Sigmoid colon (tissue), 7 donors: ENCODE data around the gene ETS2. TPM values are rescaled to one million over a fixed set of nuclear protein-coding genes. Genes with fewer than 3 reads are reported as not detected.

ENCODE experiments used
- DNase-seq: peaks from one replicate; pipeline ENCODE4 v3.0.0-alpha.2; 2019
- H3K27ac ChIP-seq, 4 donors: fragments of 200-600 bp; sonication (generic); one replicate each; pipeline ENCODE4 v1.5.1; 2016 to 2019; ENCODE audit warnings: mild to moderate bottlenecking in 1 of 4
- H3K27me3 ChIP-seq, 3 donors: fragments of 200-600 bp; sonication (generic); one replicate each; pipeline ENCODE4 v1.5.1; 2019; ENCODE audit warnings: mild to moderate bottlenecking in 1 of 3
- H3K36me3 ChIP-seq, 4 donors: fragments of 200-600 bp; sonication (generic); one replicate each; pipeline ENCODE4 v1.5.1; 2016 to 2019
- H3K4me1 ChIP-seq, 4 donors: fragments of 200-600 bp; sonication (generic); one replicate each; pipeline ENCODE4 v1.5.1; 2017 to 2019
- H3K4me3 ChIP-seq, 4 donors: fragments of 200-600 bp; sonication (generic); one replicate each; pipeline ENCODE4 v1.5.1; 2017 to 2019; ENCODE audit warnings: mild to moderate bottlenecking in 2 of 4, moderate library complexity in 1 of 4
- H3K9me3 ChIP-seq, 4 donors: fragments of 200-600 bp in 3 of 4; sonication (generic) in 3 of 4; one replicate each; pipeline versions ENCODE4 v1.5.1 to v1.6.1; 2013 to 2019
- CTCF ChIP-seq, 4 experiments: fragments of 450-650 bp in 3 of 4; fragments of 200-600 bp in 1 of 4; IDR thresholded peaks; one replicate each; pipeline ENCODE4 v1.5.1; 2016 to 2019; ENCODE audit warnings: antibody characterized with exemption in 4 of 4, mild to moderate bottlenecking in 3 of 4, moderate library complexity in 2 of 4
- EP300 ChIP-seq, 4 donors: sonication (generic); formaldehyde crosslinking; IDR thresholded peaks; one replicate each; pipeline ENCODE4 v1.6.1; 2017; ENCODE audit warnings: antibody characterized with exemption in 4 of 4
- POLR2A ChIP-seq, 2 donors: fragments of 450-650 bp; IDR thresholded peaks; one replicate each; pipeline ENCODE4 v1.6.1; 2016; ENCODE audit warnings: antibody characterized with exemption in 2 of 2, mild to moderate bottlenecking in 2 of 2, moderate library complexity in 2 of 2
- POLR2AphosphoS5 ChIP-seq, 4 donors: sonication (generic); formaldehyde crosslinking; IDR thresholded peaks; one replicate each; pipeline ENCODE4 v1.6.1; 2017; ENCODE audit warnings: antibody characterized with exemption in 4 of 4
- WGBS, 2 donors: extraction: QIAGEN DNeasy Blood & Tissue Kit; methylation state at CpG; one replicate each; pipeline ENCODE4 v1.1.7; 2013; 5-methylcytosine and 5-hydroxymethylcytosine counted together
- intact Hi-C: fragments of 100-400 bp; cut with DNase I; formaldehyde crosslinking; loops from one replicate; pipeline ENCODE4 v1.15.1; 2023
- polyA plus RNA-seq, 3 donors: library from polyadenylated mRNA; stranded (reverse); fragments of 200-250 nt; gene quantifications; one replicate each; pipeline ENCODE4 v1.2.3, GENCODE V29; 2013
- total RNA-seq, 4 donors: library from RNA; depleted of rRNA; stranded (reverse); fragments of >200 nt; gene quantifications; one replicate each; pipeline ENCODE4 v1.1.0, GENCODE V29; 2016
- donor health status: healthy with polysubstance abuse.
- donor health status: Bipolar disorder and iron deficiency.
- donor health status: healthy.

ETS2 gene
- total and polyA plus RNA-seq, 7 donors, result 32.1 to 133 (median 49.2) TPM

DNA sequence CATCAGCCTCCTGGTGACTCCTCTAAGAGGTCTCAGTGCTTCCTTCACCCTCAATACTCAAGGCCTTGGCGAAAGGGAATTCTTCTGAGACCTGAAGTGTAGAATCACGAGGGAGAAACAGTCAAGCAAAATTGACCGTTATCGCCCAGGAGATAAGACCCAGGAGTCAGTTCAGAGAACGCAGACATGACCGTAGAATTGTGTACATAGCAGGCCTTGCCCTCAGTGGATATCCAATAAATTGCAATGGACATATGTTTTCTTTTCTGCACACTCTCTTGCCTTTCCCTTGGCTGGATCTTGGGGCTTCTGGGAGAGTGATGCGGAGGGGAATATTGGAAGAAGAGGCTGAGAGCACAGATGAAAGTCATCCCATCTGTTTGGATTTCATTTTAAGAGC is 15.7 kb upstream of the ETS2 start:
- H3K4me3 ChIP-seq, result no peak overlapping the region
- H3K36me3 ChIP-seq, result no peaks in the 10 kb centered on the region
- no peak for DNase-seq
- H3K9me3 ChIP-seq, result peaks cover 0 to 4% (median 0%) of the 10 kb centered on the region in 4 donors
- intact Hi-C loops, result no loop called here
- WGBS, 2 donors, result 19 to 73% methylated on average over 7 of the region's 7 CpGs
- no peaks in the 10 kb centered on the region for H3K4me1 ChIP-seq
- TF ChIP-seq POLR2A (IDR thresholded peaks at IDR 0.05) (no peak), EP300 (IDR thresholded peaks at IDR 0.05) (no peak), POLR2AphosphoS5 (IDR thresholded peaks at IDR 0.05) (no peak)
- no peak overlapping the region for H3K27ac ChIP-seq
- no peaks in the 10 kb centered on the region for H3K27me3 ChIP-seq

DNA sequence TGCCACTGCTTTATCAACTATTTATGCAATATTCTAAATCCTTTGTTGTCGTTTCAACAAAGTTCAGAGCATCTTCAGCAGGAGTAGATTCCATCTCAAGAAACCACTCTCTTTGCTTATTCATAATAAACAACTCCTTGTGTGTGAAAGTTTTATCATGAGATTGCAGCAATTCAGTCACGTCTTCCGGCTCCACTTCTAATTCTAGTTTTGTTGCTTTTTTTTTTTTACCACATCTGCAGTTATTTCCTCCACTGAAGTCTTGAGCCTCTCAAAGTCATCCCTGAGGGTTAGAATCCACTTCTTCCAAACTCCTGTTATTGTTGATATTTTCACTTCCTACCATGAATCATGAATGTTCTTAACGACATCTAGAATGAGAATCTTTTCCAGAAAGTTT is 14.8 kb upstream of the ETS2 start:
- 6 to 29% methylated on average over 4 of the region's 4 CpGs for WGBS, 2 donors
- no peaks in the 10 kb centered on the region for H3K4me1 ChIP-seq
- peaks cover 0 to 4% (median 0%) of the 10 kb centered on the region in 4 donors for H3K9me3 ChIP-seq
- DNase-seq, result no peak
- intact Hi-C loops, result no loop called here
- TF ChIP-seq POLR2AphosphoS5 (IDR thresholded peaks at IDR 0.05), result no peak
- TF ChIP-seq EP300 (IDR thresholded peaks at IDR 0.05), result no peak
- no peak for TF ChIP-seq CTCF (IDR thresholded peaks at IDR 0.05)
- no peak for TF ChIP-seq POLR2A (IDR thresholded peaks at IDR 0.05)
- H3K4me3 ChIP-seq, result no peak overlapping the region
- H3K27ac ChIP-seq, result no peak overlapping the region
- H3K36me3 ChIP-seq, result no peaks in the 10 kb centered on the region
- H3K27me3 ChIP-seq, result no peaks in the 10 kb centered on the region

DNA sequence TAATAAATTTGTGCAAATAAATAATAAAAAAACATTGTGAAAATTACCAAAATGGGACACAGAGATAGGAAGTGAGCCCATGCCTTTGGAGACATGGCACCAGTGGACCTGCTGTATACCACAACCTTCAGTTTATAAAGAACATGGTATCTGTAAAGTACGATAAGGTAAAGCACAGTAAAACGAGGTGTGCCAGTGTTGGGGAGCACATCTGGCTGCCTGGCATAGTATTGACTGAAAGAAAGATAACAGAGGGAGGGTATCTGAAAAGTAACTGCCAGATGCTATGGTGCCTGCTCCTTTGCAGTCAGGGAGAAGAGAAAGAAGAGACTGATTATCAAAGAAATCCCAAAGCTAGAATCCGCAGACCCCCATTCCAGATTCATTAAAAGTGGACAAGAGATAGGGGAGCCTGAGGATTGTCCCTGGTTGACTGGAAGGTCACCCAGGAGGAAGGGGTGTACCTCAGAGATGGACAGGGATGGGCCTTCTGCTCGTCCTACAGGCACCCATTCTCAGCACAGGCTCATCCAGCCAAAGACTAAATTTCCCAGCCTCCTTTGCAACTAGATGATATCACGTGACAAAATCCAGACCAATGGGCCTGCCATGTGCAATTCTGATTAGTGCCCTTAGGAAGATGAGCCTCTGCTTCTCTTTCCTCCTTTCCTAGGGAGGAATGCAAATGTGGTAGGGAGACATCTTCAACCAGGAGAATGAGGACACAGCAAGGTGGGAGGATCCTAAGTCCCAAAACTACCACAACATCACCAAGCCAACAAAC is 12.9 kb upstream of the ETS2 start:
- TF ChIP-seq EP300 (IDR thresholded peaks at IDR 0.05) (no peak), POLR2AphosphoS5 (IDR thresholded peaks at IDR 0.05) (no peak), CTCF (IDR thresholded peaks at IDR 0.05) (no peak), POLR2A (IDR thresholded peaks at IDR 0.05) (no peak)
- H3K9me3 ChIP-seq, result peaks cover 0 to 4% (median 0%) of the 10 kb centered on the region in 4 donors
- H3K4me3 ChIP-seq, result no peak overlapping the region
- H3K27me3 ChIP-seq, result no peaks in the 10 kb centered on the region
- H3K4me1 ChIP-seq, result no peaks in the 10 kb centered on the region
- H3K27ac ChIP-seq, result no peak overlapping the region
- 76 to 86% methylated on average over 5 of the region's 5 CpGs for WGBS, 2 donors
- intact Hi-C loops, result no loop called here
- H3K36me3 ChIP-seq, result no peaks in the 10 kb centered on the region
- no peak for DNase-seq

GRCh38 chr21:38793926-38794713 is 11.6 kb upstream of the ETS2 start:
- TF ChIP-seq EP300 (IDR thresholded peaks at IDR 0.05) (no peak), POLR2AphosphoS5 (IDR thresholded peaks at IDR 0.05) (no peak), POLR2A (IDR thresholded peaks at IDR 0.05) (no peak), CTCF (IDR thresholded peaks at IDR 0.05) (no peak)
- H3K27me3 ChIP-seq, result no peaks in the 10 kb centered on the region
- no peaks in the 10 kb centered on the region for H3K4me1 ChIP-seq
- no peaks in the 10 kb centered on the region for H3K36me3 ChIP-seq
- H3K4me3 ChIP-seq, result no peak overlapping the region
- H3K9me3 ChIP-seq, result peaks cover 0 to 4% (median 0%) of the 10 kb centered on the region in 4 donors
- intact Hi-C loops, result no loop called here
- no peak overlapping the region for H3K27ac ChIP-seq
- no peak for DNase-seq
- WGBS, 2 donors, result 68 to 75% methylated on average over 16 of the region's 16 CpGs

GRCh38 chr21:38794978-38795377 is 10.8 kb upstream of the ETS2 start:
- Histone ChIP-seq H3K36me3 (no peaks in the 10 kb centered on the region), H3K9me3 (peaks cover 0 to 4% (median 0%) of the 10 kb centered on the region in 4 donors), H3K27me3 (no peaks in the 10 kb centered on the region), H3K27ac (no peak overlapping the region), H3K4me1 (no peaks in the 10 kb centered on the region), H3K4me3 (no peak overlapping the region)
- no peak for DNase-seq
- WGBS, 2 donors, result 76 to 90% methylated on average over 6 of the region's 6 CpGs
- TF ChIP-seq CTCF (IDR thresholded peaks at IDR 0.05) (no peak), EP300 (IDR thresholded peaks at IDR 0.05) (no peak), POLR2A (IDR thresholded peaks at IDR 0.05) (no peak), POLR2AphosphoS5 (IDR thresholded peaks at IDR 0.05) (no peak)
- intact Hi-C loops, result no loop called here
